ENCODE data around the gene CLCNKB. TPM values are rescaled to one million over a fixed set of nuclear protein-coding genes. Genes with fewer than 3 reads are reported as not detected.
"Not testable (repeated sequence)": the region's sequence is repeated elsewhere in the genome, so short reads cannot be mapped to it uniquely, and the experiment has no call there.

Gene CLCNKB
- total RNA-seq, 1 donor from 2014 or later: not detected

DNA sequence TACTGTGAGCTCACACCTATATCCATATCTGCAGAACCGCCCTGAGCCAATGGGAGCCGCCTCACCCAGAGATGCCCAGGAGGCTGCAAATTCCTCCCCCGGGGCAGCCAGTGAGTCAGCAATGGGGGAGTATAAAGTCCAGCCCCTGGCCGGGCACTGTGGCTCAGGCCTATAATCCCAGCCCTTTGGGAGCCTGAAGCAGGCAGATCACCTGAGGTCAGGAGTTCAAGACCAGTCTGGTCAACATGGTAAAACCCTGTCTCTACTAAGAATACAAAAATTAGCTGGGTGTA, 5.0 kb upstream of the CLCNKB start:
- H3K36me3 Mint-ChIP-seq (ENCODE audit: unreplicated experiment): no peaks in the 10 kb centered on the region
- peaks cover 2% of the 10 kb centered on the region for H3K9me3 Mint-ChIP-seq (ENCODE audit: unreplicated experiment)
- no peak overlapping the region for H3K27ac Mint-ChIP-seq (ENCODE audit: unreplicated experiment)
- DNase-seq: no peak
- peaks cover 6% of the 10 kb centered on the region for H3K27me3 Mint-ChIP-seq (ENCODE audit: unreplicated experiment)
- H3K4me3 Mint-ChIP-seq (ENCODE audit: unreplicated experiment): no peak overlapping the region
- H3K4me1 Mint-ChIP-seq (ENCODE audit: low read depth, unreplicated experiment): peaks cover 10% of the 10 kb centered on the region
- TF ChIP-seq, protein P1, sequence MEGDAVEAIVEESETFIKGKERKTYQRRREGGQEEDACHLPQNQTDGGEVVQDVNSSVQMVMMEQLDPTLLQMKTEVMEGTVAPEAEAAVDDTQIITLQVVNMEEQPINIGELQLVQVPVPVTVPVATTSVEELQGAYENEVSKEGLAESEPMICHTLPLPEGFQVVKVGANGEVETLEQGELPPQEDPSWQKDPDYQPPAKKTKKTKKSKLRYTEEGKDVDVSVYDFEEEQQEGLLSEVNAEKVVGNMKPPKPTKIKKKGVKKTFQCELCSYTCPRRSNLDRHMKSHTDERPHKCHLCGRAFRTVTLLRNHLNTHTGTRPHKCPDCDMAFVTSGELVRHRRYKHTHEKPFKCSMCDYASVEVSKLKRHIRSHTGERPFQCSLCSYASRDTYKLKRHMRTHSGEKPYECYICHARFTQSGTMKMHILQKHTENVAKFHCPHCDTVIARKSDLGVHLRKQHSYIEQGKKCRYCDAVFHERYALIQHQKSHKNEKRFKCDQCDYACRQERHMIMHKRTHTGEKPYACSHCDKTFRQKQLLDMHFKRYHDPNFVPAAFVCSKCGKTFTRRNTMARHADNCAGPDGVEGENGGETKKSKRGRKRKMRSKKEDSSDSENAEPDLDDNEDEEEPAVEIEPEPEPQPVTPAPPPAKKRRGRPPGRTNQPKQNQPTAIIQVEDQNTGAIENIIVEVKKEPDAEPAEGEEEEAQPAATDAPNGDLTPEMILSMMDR (IDR thresholded peaks at IDR 0.05; ENCODE audit: partially characterized antibody, unreplicated experiment): no peak

DNA sequence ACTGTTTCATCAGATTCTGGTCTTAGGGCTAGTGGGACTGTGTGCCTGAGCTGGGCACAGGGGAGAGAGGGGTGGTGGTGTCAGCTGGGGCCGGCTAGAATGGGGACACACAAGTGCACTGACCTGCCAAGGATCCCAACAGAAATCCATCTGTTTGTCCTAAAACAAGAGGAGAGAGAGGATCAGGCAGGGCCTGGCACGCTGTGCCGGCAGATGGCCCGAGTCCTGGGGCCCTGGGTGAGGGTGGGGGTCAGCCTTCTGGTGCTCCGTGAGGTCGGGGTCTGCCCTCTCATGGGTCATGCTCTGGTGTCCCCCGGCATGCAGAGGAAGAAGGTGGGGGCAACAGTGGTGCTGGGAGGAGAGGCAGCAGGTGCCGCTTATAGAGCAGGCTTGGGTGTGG, 3.7 kb upstream of the CLCNKB start:
- not testable (repeated sequence) for H3K36me3 Mint-ChIP-seq (ENCODE audit: unreplicated experiment); DNase-seq; H3K9me3 Mint-ChIP-seq (ENCODE audit: unreplicated experiment); H3K27me3 Mint-ChIP-seq (ENCODE audit: unreplicated experiment); H3K4me1 Mint-ChIP-seq (ENCODE audit: low read depth, unreplicated experiment); H3K4me3 Mint-ChIP-seq (ENCODE audit: unreplicated experiment)
- peak overlapping the region; percentile 48 for H3K27ac Mint-ChIP-seq (ENCODE audit: unreplicated experiment)

DNA sequence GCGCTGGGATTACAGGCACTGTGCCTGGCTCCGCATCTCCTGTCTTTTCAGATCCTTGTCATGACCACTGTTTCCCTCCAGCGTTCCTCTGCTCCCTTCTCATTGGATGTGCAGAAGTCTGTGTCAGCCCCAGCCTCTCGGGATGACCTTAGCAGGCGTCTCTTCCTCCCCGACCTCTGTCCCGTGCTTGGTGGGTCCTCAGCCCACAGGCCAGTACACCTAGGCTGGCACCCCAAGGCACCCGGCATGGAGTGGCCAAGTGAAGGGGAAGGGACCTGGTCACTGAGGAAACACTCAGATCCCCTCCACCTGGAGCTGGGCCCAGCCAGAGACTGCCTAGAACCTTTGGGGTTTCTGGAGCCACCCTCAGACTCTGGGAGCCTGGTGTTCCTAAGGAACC, 2.4 kb upstream of the CLCNKB start:
- Mint-ChIP-seq H3K36me3 (ENCODE audit: unreplicated experiment) (no peaks in the 10 kb centered on the region), H3K4me3 (ENCODE audit: unreplicated experiment) (no peak overlapping the region), H3K9me3 (ENCODE audit: unreplicated experiment) (peaks cover 2% of the 10 kb centered on the region), H3K27ac (ENCODE audit: unreplicated experiment) (no peak overlapping the region), H3K4me1 (ENCODE audit: low read depth, unreplicated experiment) (peaks cover 10% of the 10 kb centered on the region), H3K27me3 (ENCODE audit: unreplicated experiment) (peaks cover 10% of the 10 kb centered on the region)
- TF ChIP-seq, protein P1 (IDR thresholded peaks at IDR 0.05; ENCODE audit: partially characterized antibody, unreplicated experiment): no peak
- DNase-seq: no peak

DNA sequence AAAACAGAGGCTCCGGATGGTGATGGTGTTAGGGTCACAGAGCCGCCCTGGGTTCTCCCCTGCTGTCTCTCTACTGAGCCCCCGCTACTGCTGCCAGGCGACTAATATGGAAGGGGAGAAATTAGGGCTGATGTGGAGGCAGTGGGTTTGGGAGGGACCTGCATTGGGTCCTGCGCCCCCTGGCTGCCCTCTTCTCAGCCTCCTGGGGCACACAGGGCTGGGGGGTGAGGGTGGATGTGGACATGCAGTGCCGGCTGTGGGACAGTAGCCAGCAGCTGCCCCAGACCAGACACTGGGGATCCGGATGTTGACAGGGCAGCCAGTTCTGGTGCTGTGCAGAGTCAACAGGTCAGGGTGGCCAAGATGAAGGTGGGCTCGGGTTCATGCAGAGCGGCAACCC, 1.5 kb upstream of the CLCNKB start:
- TF ChIP-seq, protein P1 (IDR thresholded peaks at IDR 0.05; ENCODE audit: partially characterized antibody, unreplicated experiment): no peak
- no peak overlapping the region for H3K27ac Mint-ChIP-seq (ENCODE audit: unreplicated experiment)

DNA sequence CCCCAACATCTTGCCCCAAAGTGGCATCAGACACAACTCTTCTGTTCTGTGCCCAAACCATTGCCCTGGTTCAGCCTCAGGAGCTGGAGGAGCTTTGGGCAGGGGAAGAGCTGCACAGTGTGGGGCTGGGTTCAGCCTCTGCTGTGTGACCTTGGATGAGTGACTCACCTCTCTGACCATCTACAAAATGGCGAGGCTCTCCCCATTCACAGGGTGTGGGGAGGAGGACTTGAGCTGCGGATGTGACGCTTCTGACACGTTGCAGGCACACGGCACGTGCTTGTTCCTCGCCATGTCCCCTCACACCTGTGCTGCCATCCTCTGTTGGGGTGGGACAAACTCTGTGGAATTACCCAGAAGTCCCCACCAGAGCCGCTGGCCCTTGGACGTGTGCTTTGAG, 928 bp upstream of the CLCNKB start:
- not testable (repeated sequence) for H3K36me3 Mint-ChIP-seq (ENCODE audit: unreplicated experiment); H3K9me3 Mint-ChIP-seq (ENCODE audit: unreplicated experiment); H3K4me3 Mint-ChIP-seq (ENCODE audit: unreplicated experiment); H3K27me3 Mint-ChIP-seq (ENCODE audit: unreplicated experiment); DNase-seq; H3K4me1 Mint-ChIP-seq (ENCODE audit: low read depth, unreplicated experiment); H3K27ac Mint-ChIP-seq (ENCODE audit: unreplicated experiment)

More for the DNA sequence above, 1.5 kb upstream of the CLCNKB start:
- peaks cover 8% of the 10 kb centered on the region for H3K27me3 Mint-ChIP-seq (ENCODE audit: unreplicated experiment)
- H3K4me1 Mint-ChIP-seq (ENCODE audit: low read depth, unreplicated experiment): peaks cover 10% of the 10 kb centered on the region
- no peak for DNase-seq
- H3K9me3 Mint-ChIP-seq (ENCODE audit: unreplicated experiment): peaks cover 2% of the 10 kb centered on the region
- H3K36me3 Mint-ChIP-seq (ENCODE audit: unreplicated experiment): no peaks in the 10 kb centered on the region
- H3K4me3 Mint-ChIP-seq (ENCODE audit: unreplicated experiment): no peak overlapping the region

DNA sequence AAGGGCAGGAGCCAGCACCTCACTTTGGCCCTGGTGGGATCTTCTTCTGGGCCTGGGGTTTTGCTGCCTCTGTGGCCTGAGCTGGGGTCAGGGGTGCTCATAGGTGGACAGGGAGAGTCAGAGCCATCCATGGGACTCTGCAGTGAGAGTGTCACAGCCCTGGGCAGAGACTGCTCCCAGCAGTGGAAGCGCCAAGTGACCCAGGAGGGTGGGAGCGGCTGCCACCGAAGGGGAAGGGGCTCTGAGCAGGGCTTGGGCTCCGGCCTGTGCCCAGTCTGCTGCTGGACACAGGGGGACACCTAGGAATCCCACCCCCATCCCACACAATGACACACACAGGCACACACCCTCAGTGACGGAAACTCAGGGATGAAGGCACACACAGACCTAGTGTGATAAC, 368 bp downstream of the CLCNKB start:
- TF ChIP-seq, protein P1 (IDR thresholded peaks at IDR 0.05; ENCODE audit: partially characterized antibody, unreplicated experiment): no peak
- Mint-ChIP-seq H3K9me3 (ENCODE audit: unreplicated experiment) (peaks cover 6% of the 10 kb centered on the region), H3K36me3 (ENCODE audit: unreplicated experiment) (no peaks in the 10 kb centered on the region), H3K4me3 (ENCODE audit: unreplicated experiment) (no peak overlapping the region), H3K4me1 (ENCODE audit: low read depth, unreplicated experiment) (peaks cover 8% of the 10 kb centered on the region), H3K27me3 (ENCODE audit: unreplicated experiment) (peaks cover 8% of the 10 kb centered on the region), H3K27ac (ENCODE audit: unreplicated experiment) (no peak overlapping the region)
- DNase-seq: no peak
